ENCODE results near the gene ATP1A1.

ATP1A1 gene

DNA sequence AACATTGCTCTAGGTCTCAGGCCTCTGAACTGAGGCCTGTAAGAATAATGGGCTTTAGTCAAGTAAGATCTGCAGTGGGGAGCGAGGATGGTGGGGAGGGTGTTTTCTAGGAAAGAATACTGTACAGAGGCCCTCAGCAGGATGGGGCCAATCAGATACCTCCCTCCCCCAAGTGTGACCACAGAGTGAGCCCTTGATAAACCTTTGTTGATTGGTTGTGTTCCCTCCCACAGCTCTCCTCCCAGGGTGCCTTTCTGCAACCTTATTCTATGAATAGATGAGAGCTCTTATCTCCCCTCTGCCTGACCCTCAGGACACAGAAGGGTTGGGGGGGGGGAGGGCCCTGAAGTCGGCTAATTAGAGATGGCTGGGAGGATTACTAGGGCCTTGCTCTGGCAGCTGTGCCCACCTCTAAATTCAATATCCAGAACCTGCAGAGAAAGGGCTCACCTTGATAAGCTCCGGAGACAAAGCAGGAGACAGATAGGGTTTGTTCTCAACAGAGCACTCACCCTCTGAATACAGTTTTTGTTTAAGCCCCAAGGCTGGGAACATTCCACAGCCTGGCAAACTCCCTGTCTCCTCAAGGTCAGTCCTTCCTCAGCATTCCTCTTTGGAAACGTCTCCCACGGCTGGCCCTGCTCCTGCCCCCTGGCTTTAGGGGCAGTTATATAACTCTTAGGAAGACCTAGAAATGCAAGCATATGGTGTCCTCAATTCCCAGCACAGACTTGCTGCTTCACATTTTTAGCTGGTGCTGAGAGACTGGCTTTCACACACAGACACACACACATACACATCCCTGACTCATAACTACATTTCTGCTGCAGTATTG lies 42.9 kb downstream of the ATP1A1 start:
- no peak for DNase-seq

DNA sequence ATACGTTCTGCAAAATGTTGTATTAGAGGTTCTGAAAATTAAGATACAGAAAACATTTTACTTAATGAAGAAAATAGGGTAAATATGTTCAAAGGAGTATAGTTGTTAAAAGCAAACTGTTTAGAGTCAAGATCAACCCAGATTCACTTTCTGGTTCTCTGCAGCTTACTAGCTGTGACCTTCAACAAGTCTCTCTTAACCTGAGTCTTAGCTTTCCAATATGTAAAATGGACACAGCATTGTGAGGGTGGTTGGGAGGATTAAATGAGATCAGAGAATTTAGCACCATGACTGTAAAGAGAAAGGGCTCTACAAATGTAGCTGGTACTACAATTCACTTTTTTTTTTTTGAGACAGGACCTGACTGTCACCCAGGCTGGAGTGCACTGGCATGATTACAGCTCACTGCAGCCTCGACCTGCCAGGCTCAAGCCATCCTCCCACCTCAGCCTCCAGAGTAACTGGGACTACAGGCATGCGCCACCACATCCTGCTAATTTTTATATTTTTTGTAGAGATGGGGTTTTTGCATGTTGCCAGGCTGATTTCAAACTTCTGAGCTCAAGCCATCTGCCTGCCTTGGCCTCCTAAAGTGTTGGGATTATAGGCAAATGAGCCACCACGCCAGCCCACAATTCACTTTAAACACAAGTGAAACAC lies 43.9 kb downstream of the ATP1A1 start:
- DNase-seq: no peak

DNA sequence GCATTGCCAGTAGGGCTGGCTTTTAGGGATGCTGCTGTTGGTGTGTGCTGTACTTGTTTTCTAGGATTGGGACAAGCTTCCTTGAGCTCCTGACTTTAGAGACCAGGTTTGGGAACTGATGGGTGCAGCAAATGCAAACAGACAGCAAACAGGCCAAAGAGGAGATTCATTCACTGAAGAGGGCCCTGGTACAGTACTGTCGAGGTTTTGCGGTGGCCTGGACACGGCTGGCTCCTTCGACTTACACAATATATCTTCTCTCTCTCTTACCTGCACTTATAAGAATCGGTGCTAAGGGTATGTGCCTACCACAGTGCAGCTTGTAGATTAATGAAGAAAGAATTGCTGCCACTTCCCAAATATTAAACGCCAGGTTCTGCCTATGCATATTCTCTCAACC lies 44.6 kb downstream of the ATP1A1 start:
- no peak for DNase-seq

DNA sequence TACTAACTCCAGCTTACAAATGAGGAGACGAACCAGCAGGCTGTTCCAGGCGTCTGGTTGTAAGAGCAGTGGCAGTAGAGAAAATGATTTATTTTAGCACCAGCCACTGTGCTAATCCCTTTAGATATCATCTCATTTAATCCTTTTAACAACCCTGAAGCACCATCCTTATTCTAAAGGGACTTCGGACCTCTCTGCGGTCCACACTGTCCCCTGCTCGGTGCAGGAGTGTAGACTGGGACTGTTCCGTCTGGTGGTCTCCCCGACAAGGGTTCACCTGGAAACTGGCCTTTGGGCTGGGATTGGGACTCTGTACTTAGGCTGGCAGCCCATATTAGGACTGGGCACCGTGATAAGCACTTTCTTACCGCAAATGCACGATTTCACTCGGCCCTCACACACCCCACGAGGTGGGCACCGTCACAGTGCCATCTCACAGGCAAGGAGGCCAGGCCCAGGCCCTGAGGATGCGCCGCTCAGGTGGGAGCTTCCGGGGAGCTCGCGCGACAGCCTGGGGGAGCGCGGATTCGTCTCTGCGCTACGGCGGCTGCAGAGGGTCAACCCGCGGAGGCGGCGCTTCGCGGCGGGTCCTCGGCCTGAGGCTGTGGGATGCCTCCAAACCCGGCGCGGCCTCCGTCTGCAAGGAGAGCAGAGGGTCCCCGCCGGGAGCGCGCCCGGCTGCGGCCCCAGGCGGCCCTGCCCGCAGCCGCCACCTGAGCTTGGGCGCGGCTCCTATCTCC lies 45.2 kb downstream of the ATP1A1 start:
- peak; percentile 89 for DNase-seq

DNA sequence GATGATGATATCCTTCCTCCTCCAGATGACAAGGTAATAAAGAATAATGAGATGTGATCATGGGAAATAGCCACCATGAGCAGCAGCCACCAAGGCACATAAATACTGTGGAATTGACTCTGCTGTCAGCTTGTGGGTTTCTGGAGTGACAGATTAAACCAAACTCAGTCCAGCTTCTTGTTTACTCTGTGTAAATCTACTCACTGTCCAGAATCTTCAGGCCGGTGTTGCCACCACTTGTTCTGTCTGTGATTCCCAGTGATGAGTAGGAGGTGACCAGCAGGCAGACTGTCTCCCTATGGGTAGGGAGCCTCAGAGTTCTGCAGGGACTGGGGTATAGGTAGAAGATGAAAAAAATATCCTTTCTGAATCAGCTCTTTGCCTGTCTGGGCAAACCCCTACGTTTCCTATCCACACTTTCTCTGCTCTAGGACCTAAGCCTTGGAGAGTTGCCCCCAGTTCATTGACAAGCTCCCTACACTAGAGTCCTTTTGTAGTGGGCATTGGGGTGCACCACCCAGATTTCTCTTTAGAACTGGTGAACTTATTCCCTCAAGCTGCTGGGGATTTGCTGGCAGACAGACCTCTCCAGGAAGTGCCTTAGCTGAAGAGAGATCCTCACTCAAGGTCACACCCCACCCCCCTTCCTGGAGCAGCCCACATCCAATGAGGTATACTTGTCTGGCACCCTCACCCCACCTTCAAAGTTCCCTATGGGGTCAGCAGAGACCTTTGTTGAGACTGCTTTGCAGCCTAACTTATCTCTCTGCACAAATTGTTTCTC lies 47.6 kb downstream of the ATP1A1 start:
- DNase-seq: no peak

DNA sequence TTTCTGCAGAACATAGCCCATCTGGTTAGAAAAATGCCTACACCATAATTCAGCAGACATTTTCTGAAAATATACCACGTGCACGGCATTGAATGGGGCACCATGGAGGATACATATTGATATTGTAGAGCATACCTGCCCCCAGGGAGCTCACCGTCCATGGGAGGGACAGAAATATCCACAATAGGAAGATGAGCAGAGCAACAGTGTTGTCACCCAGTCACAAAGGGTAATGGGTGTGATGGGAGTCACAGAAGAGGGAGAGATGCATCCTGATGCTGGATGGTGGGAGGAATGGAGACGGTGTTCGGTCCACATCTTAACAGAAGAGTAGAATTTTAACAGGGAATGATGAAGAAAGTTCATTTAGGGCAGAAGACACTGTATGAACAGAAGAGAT lies 51.4 kb downstream of the ATP1A1 start:
- no peak for DNase-seq

DNA sequence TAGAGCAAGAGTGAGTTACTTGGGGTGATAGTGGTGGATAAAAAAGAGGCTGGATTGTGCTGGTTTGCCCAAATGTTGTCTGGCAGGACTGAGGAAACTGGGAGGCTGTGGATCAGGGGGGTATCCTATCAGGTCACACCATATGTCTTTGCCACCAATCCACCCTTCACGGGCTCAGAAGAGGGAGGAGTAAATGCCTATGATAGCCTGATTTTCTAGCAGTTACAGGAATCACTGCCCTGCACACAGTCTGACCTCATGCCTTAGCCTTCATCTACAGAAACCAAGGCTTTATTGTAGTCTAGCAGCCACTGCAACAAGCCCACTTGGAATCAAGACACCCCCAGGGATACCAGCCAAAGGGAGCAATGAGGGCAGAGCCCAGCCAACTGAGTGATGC lies 51.8 kb downstream of the ATP1A1 start:
- DNase-seq: no peak

DNA sequence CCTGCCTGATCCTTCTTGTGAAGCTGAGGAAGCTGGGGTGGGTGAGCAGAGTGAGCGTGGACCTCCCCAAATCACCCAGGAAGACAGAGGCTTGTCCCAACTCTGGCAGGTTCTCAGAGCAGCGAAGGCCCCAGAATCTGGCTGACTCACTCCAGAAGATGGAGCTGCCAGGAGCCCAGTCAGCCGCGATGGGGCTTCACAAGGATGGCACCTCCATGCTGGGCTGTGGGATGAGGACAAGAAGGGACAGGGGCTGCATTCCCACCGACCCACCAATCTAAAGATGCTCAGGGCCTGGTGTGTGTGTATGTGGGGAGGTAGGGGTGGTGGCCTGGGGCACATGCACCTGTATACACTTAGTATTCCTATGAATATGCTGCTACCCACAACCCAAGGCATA lies 52.9 kb downstream of the ATP1A1 start:
- no peak for DNase-seq

DNA sequence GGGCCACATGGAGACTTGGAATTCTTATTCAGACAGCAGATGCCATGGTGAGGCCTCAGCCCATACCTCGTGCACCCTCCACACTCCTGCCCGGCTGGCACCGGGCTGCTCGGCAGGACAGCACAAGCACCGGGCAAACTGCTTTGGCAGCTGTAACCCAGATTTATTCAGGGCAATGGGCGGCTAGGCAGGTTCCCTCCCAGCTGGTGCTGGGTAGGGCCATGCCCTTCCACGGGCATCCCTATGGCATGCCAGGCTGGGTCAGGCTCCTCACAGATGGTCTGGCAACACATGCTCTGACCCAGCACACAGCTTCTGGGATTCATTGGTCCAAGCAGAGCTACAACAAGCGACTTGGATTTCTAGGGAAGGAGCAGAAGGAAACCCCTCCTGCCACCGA lies 53.4 kb downstream of the ATP1A1 start:
- DNase-seq: no peak

DNA sequence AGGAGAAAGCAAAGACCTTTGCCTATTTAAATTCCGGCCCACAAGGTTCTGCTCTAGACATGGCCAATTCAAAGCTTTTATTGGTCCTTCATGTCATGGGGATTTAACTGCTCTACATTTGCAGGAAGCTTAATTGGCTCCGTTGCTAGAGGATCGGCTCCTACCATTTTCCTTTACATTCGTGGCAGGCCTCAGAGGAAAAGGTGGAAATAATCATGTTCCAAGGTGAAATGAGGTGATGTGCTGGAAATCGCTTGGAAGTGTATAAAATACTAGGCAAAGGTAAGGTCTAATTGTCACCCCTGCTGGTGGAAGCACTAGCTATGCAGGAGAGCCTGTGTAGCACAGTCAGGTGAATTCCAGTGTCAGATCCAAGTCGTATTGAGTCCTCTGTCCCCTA lies 55.5 kb downstream of the ATP1A1 start:
- DNase-seq: no peak

DNA sequence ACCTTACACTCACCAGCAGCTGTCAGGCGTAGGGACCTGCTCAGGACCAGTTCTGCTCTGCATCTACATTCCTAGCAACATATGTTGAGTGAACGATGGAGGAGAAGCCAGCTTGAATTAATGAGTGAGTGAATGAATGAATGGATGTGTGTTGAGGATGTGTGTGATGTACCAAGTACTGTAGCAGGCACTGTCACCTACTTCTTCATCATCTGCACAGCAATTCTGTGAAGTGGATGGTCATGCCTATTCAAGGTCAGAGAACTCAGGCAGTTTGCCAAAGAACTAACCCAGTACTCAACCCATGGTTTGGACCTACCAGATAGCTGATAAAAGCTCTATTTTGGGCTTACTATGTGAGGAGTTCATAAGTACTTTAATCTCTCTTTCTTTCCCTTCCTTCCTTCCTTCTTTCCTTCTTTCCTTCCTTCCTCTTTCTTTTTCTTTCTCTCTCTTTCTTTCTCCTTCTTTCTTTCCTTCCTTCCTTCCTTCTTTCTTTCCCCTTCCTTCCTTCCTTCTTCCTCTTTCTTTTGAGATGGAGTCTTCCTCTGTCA lies 56.9 kb downstream of the ATP1A1 start:
- no peak for DNase-seq

DNA sequence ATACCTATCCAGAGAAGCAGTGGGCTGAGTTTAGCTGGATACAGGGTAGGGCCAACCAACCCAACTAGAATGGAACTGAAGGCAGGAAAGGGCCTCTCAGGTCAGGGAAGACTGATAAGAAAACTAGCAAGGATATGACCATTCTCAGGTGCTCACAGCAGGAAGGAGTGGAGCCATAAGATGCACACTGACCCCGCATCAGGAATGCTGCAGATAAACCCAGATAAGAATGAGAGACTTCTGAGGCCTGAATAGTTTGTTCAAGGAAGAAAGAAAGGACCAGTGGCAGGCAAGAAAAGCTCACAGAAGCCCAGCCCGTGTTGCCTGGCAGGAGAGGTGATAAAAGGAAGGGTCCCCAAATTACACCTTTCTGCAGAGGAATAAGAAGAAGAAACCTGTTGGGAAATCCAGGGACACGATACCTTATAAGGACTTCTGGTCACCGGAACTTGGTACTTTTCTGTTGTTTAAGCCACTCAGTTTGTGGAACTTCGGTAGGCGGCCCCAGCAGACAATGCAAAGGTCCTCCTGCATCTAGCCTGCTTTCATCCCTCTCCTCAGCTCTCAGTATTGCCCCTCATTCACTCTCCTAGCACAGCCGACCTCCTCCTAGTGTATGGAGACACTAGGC lies 58.9 kb downstream of the ATP1A1 start:
- no peak for DNase-seq

DNA sequence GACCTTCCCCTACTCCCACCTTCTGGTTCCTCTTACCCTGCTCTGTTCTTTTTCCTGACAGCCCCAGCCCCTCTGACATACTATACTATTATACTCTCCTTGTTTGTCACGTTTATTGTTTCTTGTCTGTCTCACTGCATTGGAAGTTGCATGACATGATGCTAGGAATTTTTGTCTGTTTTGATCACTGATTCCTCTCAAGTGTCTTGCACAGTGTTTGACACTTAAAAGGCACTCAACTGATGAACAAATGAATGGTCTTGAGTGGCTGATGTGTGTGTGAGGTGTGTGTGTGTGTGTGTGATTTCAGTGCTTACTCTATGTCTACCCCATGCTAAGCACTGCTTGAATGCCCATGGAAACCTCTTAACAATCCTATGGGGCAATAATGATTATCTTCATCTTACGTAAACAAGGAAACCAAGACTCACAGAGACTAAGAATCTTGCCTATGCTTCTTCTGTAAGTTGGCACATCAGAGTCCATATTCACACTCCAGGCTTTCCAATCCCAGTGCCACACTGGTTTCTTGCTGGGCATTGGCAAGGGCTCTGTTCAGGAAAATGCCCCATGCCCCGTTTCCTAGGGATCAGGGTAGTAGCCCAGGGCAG lies 59.7 kb downstream of the ATP1A1 start:
- DNase-seq: no peak

DNA sequence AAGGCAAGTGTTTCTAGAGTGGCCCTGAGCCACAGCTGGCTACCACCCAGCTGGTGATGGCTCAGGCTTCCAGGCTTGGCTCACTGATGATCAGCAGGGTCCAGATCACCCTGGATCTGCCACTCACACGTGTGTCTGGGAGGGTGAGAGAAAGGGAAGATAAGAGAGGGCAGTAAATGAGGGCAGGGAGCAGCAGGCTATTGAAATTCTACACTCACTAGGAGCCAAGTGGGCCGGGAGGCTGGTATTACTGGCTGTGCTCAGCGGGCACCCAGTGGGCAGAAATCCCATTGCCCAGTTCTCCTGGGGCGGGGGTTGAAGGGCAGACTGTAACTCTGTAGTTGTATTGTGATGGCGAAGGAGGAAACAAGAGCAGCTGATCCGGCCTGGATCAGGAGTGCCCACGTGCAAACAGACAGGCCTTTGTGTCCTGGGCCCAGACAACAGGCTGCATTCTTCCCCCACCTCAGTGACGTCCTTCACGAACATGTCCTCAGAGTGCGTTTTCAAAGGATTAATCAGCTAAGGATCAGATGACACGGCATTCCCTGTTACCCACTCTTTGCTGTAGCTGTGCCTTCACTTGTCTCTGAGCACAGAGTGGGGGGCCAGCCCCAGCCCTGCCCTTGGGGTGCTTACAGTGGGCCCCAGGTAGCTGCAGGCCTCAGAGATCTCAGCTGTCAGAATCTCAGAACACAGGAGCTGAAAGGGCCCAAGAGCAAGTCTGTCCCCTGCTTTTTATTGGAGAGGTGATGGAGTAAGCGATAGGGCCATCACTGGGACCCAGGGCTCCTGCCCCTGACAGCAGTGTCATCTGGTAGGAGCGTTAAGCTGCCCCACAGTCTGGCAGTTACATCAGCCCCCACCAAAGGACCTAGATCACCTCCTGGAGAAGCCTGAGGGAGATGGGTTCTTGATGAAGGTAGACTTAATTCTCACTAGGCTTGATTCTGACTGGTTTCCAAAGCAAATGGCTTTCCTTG lies 60.5 kb downstream of the ATP1A1 start:
- DNase-seq: no peak

DNA sequence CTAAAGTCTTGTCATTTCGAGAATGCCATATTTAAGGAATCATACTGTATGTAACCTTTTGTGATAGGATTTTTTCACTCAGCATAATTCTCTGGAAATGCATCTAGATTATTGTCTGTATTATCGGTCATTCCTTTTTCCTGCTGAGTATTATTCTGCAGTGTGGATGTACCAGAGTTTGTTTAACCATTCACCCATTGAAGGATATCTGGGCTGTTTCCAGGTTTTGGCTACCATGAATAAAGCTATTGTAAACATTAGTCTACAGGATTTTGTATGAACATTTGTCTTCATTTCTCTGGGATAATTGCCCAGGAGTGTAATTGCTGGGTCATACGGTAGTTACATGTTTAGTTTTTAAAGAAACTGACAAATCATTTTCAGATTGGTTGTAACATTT lies 61.8 kb downstream of the ATP1A1 start:
- DNase-seq: no peak

DNA sequence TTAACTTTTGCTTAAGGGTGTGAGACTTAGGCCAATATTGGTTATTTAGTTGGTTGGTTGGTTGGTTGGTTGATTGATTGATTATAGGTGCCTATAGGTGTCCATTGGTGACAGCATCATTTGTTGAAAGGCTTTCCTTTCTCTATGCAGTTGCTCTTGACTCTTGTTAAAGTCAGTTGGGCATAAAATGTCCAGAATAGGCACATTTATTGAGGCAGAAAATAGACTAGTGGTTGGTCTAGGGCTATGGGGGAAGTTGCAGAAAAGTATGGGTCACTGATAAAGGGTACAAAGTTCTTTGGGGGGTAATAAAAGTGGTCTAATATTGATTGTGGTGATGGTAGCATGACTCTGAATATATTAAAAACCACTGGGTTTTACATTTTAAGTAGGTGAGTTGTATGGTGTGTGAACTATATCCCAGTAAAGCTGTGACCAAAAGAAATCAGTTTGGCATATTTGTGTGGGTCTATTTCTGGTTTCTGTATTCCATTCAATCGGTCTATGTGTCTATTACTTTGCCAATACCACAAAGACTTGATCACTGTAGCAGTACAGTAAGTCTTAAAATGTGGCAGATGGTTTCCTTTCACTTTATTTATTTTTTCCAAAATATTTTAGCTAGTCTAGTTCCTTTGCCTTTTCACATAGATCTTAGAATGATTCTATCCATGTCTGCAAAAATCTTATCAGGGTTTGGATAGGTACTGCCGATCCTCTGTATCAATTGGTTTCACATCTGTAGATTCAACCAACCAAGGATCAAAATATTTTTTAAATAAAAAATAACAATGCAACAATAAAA lies 63.0 kb downstream of the ATP1A1 start:
- no peak for DNase-seq

DNA sequence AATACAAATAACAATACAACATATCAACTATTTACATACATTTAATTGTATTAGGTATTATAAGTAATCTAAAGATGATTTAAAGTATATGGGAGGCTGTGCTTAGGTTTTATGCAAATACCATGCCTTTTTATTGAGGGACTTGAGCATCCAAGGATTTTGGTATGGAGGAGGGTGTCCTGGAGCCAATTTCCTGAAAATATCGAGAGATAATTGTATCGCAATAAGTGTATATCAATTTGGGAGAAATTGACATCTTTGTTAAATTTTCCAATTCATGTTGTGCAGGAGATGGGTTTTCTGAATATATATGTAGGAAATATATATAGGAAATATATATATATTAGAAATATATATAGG lies 63.5 kb downstream of the ATP1A1 start:
- no peak for DNase-seq

DNA sequence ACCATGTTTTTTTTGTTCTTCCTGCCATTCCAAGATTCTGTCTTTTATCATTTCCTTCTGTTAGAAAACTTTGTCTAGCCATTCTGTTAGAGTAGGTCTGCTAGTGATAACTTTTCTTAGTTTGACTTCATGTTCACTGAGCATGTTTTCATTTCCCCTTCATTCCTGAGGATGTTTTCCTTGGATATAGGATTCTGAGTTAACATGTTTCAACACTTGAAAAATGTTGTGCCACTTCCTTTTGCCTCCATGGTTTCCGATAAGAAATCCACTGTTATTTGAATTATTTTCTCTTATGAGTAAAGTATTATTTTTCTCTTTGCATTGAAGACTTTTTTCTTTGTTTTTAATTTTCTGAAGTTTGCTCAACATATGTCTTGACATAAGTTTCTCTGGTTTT lies 66.7 kb downstream of the ATP1A1 start:
- no peak for DNase-seq

DNA sequence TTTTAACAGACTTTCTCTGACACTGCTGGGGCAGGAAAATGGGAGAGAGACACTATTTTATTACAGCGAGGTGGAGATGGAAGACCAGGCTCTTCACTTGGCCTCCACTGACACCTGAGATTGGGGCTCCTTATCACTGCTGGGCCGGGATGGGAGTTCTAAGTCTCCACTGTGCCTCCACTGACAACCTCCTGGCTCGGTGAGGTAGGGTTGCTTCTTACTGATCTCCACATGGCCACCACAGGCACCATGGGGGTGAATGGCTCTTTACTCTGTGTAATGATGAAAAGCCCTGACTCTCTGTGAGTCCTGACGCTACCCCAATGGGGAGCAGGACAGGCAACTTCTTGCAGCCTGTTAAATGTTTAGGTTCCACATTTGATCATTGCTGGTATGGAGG lies 67.7 kb downstream of the ATP1A1 start:
- DNase-seq: no peak

DNA sequence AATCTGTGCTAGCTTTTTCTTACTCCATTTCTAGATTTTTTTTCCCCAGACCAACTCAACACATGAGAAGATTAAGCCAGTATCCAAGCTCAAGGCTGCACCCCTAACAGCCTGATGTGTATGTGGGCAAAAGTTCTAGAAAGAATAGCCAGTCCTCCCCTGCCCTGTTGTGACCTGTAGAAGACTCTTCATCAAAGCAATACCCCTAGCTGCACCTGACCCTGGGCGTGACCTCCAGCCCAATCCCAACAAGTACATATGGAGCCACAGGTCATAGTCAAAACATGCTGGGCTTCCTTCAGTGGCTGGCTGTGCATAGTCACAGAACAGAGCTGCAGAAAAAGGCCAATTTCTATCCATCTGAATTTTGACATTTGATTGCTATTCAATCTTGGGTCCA lies 72.5 kb downstream of the ATP1A1 start:
- no peak for DNase-seq
